GM04503 (cell line): ENCODE data around the gene MGST3.
"Not testable (repeated sequence)": the region's sequence is repeated elsewhere in the genome, so short reads cannot be mapped to it uniquely, and the experiment has no call there.

ENCODE experiments used
- DNase-seq: peaks from one replicate; pipeline ENCODE4 v3.0.0-alpha.2; 2012; ENCODE audit warnings: low read depth

MGST3 gene

DNA sequence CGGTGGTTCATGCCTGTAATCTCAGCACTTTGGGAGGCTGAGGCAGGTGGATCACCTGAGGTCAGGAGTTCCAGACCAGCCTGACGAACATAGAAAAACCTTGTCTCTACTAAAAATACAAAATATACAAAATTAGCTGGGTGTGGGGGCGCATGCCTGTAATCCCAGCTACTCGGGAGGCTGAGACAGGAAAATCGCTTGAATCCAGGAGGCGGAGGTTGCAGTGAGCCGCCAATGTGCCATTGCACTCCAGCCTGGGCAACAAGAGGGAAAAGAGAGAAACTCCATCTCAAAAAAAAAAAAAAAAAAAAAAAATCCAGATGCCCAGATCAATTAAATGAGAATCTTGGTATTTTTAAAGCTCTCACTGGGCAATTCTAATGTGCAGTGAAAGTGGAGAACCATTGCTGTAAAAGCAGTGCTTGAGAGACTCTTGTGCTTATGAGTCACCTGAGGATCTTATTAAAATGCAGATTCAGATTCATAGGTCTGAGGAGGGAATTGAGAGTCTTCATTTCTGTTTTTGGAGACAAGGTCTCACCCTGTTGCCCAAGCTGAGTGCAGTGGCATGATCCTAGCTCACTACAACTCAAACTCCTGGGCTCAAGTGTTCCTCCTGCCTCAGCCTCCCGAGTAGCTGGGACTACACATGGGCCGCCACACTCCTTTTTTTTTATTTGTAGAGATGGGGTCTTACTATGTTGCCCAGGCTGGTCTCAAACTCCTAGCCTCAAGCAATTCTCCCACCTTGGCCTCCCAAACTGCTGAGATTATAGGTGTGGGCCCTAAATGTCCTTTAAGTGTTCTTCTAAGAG lies 27.9 kb downstream of the MGST3 start:
- not testable (repeated sequence) for DNase-seq

DNA sequence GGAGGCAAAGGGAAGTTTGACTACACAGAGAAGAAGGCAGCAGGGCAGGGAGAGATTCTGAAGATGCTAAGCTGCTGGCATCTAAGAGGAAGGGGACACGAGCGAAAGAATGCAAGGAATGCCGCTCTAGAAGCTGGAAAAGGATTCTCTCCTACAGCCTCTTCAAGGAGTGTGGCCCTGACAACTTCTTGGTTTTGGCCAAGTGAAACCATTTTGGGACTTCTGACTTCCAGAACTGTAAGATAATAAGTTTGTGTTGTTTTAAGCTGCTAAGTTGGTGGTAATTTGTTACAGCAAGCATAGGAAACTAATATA lies 28.5 kb downstream of the MGST3 start:
- no peak for DNase-seq

DNA sequence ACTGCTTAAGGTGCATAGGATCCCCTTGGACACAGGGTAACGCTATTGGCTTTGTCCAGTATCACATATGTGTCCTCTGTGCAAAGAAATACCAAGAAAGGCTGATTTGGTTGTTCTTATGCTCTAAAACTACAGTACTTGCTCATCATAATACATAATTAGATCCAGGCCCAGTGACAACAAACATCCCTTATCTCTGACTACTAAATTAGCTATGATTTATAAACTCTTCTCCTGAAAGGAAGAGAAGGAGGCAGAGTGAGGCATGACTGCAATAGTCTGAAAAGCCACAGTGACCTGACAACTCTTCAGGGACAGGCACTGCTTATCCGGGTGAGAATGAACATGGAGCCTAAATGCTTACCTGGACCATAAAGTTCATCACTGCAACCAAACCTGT lies 30.7 kb downstream of the MGST3 start:
- no peak for DNase-seq

DNA sequence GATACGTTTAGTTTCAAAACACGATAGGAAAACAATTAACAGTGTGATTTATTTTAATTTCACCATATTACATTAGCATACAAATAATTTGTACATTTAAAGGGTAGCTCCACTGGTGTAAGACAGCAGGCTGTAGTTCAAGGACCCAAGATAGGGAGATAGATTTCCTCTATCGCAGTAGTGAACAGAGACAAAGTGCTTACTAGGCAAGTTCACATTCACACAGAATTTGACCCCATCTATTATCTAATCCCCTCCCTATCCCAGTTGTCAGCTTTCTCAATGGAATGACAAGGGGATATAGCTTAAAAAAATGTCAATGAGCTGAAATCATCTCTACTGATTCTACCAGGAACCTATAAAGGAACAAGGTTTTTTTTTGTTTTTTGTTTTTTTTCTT lies 31.2 kb downstream of the MGST3 start:
- no peak for DNase-seq

DNA sequence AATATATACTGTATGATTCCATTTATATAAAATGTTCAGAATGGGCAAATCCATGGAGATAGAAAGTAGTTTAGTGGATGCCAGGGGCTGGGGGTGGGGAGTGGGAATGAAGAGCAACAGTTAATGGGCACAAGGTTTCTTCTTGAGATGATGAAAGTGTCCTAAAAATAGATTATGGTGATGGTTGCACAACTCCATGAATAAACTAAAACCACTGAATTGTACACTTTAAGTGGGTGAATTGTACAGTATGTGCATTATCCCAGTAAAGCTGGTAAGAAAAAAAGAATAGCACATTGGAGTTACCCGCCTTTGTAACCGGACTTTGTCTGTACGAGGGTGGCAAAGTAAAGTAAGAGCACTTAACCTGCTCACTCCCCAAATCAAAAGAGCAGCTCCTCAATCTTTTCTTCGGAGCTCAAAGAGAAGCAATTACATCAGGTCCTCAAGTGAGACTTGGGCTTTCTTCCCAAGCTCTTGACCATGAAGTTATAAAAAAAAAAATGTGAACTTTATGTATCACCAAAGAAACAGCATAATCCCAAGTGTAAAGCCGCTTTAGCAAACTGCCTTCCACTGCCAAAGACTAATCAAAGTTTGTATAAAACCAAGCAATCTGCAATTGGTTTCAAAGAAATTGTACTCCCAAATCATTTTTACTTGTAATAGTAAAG lies 35.3 kb downstream of the MGST3 start:
- DNase-seq: peak; percentile 23

DNA sequence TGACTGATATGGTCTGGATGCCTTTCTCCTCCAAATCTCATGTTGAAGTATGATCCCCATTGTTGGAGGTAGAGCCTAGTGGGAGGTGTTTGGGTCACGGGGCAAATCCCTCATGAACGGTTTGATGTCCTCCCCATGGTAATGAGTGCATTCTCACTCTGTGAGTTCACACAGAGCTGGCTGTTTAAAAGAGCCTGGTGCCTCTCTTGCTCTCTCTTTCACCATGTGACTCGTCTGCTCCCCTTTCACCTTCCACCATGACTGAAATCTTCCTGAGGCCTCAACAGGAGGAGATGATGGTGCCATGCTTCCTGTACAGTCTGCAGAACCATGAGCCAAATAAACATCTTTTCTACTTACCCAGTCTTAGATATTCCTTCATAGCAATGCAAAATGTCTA lies 37.1 kb downstream of the MGST3 start:
- no peak for DNase-seq

DNA sequence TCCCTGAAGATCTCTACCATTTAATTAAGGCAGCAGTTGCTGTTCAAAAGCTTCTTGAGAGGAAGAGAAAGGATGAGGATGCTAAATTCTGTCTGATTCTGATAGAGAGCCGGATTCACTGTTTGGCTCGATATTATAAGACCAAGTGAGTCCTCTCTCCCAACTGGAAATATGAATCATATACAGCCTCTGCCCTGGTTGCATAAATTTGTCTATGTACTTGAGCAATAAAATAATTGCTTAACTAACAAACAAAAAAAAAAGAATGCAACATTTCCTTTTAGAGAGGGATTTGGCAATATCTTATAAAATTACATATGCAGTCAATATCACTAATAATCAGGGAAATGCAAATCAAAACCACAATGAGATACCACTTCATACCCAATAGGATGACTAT lies 40.5 kb downstream of the MGST3 start:
- no peak for DNase-seq

DNA sequence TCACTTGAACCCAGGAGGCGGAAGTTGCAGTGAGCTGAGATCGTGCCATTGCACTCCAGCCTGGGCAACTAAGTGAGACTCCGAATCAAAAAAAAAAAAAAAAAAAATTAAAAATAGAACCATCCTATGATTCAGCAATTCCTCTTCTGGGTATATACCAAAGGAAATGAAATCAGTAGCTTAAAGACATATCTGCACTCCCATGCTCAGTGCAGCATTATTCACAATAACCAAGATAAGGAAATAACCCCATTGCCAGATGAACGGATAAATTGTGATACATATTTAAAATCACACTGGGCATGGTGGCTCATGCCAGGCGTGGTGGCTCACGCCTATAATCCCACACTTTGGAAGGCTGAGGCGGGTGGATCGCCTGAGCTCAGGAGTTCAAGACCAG lies 43.6 kb downstream of the MGST3 start:
- no peak for DNase-seq

DNA sequence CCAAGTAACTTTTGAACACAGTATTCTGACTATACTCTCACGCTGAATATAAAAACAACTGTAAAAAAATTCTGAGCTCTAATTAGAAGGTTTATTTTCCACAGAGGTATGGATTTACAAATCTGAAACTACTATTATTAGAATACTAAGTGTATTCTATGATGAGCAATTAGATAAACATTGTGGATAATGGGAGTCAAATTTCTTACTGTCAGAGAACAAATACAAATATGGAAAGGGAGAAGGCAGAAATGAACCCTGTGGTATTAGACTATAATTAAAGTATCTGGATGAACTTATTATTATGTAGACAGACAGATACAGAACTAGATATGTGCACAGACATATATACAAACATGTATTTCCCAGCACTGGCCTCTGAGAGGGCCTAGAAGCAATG lies 44.8 kb downstream of the MGST3 start:
- DNase-seq: no peak

DNA sequence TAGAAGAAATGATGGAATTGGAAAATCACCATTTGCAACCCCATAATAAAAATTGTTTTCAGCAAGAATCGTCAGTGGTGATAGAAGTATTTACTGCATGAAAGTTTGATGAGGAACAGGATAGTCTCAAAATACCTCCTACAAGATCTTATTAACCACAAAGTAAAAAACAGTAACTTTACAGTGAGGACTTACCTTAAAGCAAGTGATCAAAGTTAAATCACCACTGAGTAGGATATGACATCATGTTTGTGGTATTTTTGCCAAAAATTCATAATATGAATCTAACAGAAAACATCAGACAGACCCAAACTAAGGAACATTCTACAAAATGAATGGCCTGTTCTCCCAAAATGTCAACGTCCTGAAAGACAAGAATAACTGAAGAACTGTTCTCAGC lies 47.5 kb downstream of the MGST3 start:
- no peak for DNase-seq

DNA sequence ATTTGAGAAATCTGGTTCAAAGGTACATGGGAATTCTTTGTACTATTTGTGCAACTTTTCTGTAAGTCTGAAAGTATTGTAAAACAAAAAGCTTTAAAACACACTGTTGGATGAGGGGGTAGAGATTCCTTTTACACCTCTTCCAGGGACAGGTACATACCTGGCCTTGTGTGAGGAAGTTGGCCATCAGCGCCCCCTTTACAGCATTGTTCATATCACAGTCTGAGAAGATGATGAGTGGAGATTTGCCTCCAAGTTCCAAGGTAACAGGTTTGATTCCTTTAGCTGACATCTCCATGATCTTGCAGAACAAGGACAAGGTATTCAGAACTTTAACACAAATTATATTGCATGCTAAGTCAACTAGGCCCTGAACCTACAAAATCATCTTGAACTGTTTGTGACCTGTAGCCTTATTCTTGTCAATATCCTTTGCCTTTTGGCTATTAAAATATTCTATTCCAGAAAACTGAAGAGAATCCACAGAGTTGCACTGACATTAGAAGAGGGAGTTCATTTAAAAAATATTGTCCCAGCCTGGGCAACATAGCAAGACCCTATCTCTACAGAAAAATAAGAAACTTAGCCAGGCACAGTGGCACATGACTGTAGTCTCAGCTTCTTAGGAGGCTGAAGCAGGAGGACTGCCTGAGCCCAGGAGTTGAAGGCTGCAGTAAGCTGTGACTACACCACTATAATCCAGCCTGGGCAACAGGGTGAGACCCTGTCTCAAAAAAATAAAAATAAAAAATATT lies 48.4 kb downstream of the MGST3 start:
- no peak for DNase-seq

DNA sequence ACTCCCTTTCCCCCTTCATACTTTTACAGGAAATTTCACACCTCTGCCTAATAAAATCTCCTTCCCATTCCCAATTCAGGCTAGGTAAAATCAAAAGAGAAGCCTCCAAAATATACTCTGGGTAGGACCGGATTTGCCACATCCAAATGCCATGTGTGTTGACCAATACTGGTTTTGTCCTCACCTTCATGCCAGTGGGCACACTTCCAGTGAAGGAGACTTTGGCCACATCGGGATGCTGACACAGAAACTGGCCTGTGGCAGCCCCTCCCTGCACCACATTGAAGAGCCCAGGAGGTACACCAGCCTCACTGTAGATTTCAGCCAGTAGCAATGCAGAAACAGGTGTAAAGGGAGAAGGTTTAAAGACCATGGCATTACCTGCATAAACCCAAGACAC lies 49.3 kb downstream of the MGST3 start:
- no peak for DNase-seq

DNA sequence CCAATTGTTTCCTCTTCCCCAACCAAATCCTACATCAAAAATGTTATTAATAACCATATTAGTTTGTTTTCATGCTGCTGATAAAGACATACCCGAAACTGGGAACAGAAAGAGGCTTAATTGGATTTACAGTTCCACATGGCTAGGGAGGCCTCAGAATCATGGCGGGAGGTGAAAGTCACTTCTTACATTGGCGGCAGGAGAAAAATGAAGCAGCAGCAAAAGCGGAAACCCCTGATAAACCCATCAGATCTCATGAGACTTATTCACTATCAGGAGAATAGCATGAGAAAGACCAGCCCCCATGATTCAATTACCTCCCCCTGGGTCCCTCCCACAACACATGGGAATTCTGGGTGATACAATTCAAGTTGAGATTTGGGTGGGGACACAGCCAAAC lies 49.7 kb downstream of the MGST3 start:
- not testable (repeated sequence) for DNase-seq

DNA sequence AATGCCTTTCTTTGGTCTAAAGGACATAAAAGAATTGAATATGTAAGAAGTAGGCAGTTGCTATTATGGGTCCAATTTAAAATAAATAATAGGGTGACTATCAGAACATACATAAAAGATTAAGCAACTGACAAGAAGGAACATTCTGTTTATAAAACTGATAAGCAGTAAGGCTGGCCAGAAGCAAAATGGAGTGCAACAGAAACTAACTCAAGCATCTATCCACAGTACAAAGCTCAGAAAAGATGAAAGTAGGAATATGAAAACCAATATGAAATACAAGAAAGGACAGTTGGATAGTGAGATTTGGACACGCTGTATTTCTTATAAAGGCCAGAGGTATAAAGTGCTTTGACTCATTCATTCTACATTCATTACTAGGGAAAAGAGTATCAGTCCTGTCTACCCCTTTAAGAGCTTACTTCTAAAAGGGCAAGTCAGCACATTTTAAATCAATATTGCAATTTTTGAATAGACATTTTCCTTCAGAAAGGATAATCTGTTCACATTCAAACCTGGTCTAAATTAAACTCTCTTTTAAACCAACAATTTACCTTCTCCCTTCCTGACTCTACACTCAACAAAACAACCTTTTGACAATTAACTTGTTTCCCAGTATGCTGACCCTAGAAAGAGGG lies 52.9 kb downstream of the MGST3 start:
- DNase-seq: no peak

DNA sequence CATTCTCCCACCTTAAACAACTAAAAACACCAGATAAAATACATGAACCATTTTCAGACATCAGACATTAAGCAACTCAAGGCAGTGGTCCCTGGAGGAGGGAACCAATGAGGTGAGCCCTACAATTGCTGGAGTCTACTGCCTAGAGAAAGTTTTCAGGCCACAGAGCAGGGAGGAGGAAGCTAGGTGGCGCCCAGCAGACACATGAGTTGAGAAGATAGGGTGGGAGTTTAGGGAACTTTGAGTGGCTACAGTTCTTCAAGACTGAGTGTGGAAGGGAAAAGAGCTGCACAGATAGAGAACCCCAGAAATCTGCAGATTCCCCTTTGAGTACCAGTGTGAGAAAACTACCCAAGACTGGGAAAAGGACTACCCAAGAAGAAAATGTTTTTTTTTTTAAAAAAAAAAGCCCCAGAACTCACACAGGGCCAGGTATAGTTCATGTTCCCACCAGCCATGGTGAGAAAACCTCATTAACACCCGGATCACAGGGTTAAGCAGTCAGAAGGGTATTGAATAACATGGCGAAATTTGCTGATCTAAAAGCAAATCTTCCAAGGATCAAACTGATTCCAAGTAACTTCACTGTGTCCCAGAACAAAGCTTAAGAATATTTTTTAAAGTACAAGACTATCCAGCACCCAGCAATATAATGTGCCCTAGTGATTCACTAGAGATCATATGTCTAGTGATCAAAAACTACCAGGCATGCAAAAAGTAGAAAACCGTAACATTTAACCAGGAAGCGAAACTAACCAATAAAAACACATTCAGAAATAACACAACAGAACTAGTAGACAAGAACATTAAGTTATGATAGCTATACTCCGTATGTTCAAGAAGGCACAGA lies 55.3 kb downstream of the MGST3 start:
- no peak for DNase-seq

DNA sequence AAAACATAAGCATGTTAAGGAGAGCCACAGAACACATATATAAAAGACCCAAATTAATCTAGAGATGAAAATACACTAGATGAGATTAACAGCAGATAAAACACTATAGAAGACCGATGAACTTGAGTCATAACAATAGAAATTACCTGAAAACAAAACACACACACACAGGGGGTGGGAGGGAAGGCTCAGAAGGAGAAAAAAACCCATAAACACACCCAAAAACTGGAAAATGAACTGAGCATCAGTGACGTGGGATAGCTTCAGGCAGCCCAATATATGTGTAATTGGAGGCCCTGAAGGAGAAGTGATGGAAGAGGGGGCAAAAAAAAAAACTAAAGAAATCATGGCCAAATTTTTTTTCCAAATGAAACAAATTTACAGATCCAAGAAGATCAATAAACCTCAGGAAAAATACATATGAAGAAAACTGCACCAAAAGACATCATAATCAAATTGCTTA lies 56.0 kb downstream of the MGST3 start:
- no peak for DNase-seq

DNA sequence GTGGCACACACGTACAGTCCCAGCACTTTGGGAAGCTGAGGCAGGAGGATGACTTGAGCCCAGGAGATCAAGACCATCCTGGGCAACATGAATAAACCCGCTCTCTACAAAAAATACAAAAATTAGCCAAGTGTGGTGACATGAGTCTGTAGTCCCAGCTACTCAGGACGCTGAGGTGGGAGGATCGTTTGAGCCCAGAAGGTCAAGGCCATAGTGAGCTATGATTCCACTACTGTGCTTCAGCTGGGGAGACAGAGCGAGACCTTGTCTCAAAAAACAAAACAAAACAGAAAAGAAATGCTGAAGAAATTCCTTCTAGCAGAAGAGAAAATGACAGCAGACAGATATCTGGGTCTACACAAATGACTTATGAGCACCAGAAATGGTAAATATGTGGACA lies 57.0 kb downstream of the MGST3 start:
- DNase-seq: no peak

DNA sequence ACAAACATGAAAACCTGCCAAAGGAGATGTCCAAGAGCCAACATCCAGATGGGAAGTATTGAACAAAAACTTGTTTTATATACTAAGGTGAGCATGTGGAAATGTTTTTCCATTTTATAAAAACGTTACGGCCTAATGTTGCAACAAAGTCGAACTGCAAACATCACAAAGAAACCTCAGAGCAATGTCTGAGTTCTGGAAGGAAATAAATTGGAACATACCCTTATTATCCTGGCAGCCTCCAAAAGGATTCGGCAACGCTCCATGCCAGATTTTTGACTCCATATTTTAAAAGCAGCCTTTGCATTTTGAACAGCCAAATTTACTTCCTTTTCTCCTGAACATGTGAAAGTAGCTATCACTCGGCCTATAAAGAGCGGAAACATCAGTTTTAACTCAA lies 64.0 kb downstream of the MGST3 start:
- no peak for DNase-seq

DNA sequence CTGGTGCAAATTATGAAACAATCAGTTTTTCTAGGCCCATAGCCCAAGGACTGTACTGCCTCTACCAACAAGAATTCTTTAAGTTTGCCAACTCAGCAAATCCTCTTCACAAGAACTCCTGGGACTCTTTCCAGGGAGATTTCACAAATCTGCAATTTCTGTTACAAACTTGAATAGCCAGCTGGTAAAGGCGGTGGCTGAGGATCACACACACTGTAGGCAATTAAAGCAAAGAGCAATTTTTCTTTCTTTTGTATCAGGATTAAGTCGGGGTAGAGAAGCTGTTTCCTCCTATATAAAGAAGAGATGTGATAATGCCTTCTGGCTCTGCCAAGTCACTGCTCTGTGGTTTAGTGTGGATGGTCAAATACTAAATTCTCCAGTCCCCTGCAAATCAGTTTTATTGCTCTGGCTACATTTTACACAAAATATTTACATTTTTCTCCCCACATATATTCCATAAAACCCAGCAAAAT lies 65.6 kb downstream of the MGST3 start:
- DNase-seq: peak; percentile 97

DNA sequence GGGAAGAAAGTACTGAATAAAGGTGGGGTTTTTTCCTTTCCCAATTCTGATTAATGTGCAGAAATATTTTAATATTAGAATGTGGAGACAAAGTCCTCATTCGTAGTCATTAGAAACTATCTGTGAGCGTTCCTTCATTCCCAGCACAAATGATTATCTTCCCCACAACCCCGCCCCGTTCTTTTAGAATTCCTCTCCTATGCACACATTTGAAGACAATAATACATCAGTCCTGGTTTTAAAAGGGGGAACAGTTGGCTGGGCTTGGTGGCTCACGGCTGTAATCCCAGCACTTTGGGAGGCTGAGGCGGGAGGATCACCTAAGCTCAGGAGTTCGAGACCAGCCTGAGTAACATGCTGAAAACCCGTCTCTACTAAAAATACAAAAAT lies 66.5 kb downstream of the MGST3 start:
- DNase-seq: no peak
